GM21526 (cell line): Measurements from ENCODE around the gene NCAM2.

ENCODE experiments used
- ATAC-seq: cut with Tn5 transposase; IDR thresholded peaks from one replicate; pipeline ENCODE4 v1.9.1; 2021; ENCODE audit warnings: moderate library complexity; ENCODE audit not compliant: unreplicated experiment, low FRiP score

Gene NCAM2

GRCh38 chr21:21162786-21163185 is 164.6 kb downstream of the NCAM2 start:
- no peak for ATAC-seq

- no peak for ATAC-seq
Observed at GRCh38 chr21:21163904-21164303, 165.7 kb downstream of the NCAM2 start.

- ATAC-seq: no peak
Observed at GRCh38 chr21:21165063-21165645, 166.9 kb downstream of the NCAM2 start.

- ATAC-seq: no peak
Observed at GRCh38 chr21:21174676-21175075, 176.5 kb downstream of the NCAM2 start.

- no peak for ATAC-seq
Observed at GRCh38 chr21:21175798-21176334, 177.7 kb downstream of the NCAM2 start.

- no peak for ATAC-seq
Observed at GRCh38 chr21:21177353-21177986, 179.3 kb downstream of the NCAM2 start.

GRCh38 chr21:21179619-21180298 is 181.6 kb downstream of the NCAM2 start:
- no peak for ATAC-seq

- no peak for ATAC-seq
Observed at GRCh38 chr21:21182401-21183010, 184.3 kb downstream of the NCAM2 start.

- ATAC-seq: no peak
Observed at GRCh38 chr21:21183092-21183491, 184.9 kb downstream of the NCAM2 start.

GRCh38 chr21:21184771-21185528 is 186.7 kb downstream of the NCAM2 start:
- ATAC-seq: no peak

- ATAC-seq: no peak
Observed at GRCh38 chr21:21187579-21187978, 189.4 kb downstream of the NCAM2 start.

GRCh38 chr21:21188513-21189195 is 190.4 kb downstream of the NCAM2 start:
- no peak for ATAC-seq

GRCh38 chr21:21195417-21195943 is 197.3 kb downstream of the NCAM2 start:
- ATAC-seq: no peak

- no peak for ATAC-seq
Observed at GRCh38 chr21:21196087-21196486, 197.9 kb downstream of the NCAM2 start.

- no peak for ATAC-seq
Observed at GRCh38 chr21:21196848-21197247, 198.6 kb downstream of the NCAM2 start.

- ATAC-seq: no peak
Observed at GRCh38 chr21:21199342-21200102, 201.3 kb downstream of the NCAM2 start.

GRCh38 chr21:21200103-21200938 is 202.1 kb downstream of the NCAM2 start:
- ATAC-seq: no peak

- ATAC-seq: no peak
Observed at GRCh38 chr21:21200939-21201615, 202.9 kb downstream of the NCAM2 start.
